Lower leg skin (tissue), 3 donors: ENCODE data around the gene SLC10A7.

Experiments
- POLR2A ChIP-seq, 2 donors: fragments of 450-650 bp; IDR thresholded peaks; one replicate each; pipeline ENCODE4 v1.6.1; 2016 to 2017; ENCODE audit warnings: antibody characterized with exemption in 2 of 2, mild to moderate bottlenecking in 1 of 2, moderate library complexity in 1 of 2
- TF ChIP-seq, protein P1 (sequence below), 3 donors: fragments of 450-650 bp; IDR thresholded peaks; one replicate each; pipeline ENCODE4 v1.5.1; 2016; ENCODE audit warnings: antibody characterized with exemption in 3 of 3, mild to moderate bottlenecking in 3 of 3, moderate library complexity in 2 of 3

DNA sequence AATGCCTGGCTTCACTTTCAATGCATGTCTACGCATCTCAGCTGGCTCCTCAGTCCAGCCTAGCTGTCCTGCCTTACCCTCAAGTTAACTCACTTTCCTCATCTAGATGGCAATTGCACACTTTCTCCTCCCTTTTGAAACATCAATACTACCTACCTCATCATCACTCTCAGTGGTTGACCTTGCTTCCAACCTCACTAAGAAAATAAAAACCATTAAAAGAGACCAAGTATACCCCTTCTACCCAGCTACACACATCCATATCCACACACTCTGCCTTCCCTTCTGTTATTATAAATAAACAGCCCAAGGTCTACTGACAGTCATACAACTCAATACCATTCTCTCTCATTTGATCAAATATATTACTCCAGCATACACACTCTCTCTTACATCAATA lies 21.5 kb downstream of the SLC10A7 start:
- TF ChIP-seq, protein P1, sequence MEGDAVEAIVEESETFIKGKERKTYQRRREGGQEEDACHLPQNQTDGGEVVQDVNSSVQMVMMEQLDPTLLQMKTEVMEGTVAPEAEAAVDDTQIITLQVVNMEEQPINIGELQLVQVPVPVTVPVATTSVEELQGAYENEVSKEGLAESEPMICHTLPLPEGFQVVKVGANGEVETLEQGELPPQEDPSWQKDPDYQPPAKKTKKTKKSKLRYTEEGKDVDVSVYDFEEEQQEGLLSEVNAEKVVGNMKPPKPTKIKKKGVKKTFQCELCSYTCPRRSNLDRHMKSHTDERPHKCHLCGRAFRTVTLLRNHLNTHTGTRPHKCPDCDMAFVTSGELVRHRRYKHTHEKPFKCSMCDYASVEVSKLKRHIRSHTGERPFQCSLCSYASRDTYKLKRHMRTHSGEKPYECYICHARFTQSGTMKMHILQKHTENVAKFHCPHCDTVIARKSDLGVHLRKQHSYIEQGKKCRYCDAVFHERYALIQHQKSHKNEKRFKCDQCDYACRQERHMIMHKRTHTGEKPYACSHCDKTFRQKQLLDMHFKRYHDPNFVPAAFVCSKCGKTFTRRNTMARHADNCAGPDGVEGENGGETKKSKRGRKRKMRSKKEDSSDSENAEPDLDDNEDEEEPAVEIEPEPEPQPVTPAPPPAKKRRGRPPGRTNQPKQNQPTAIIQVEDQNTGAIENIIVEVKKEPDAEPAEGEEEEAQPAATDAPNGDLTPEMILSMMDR (IDR thresholded peaks at IDR 0.05) = no peak
- TF ChIP-seq POLR2A (IDR thresholded peaks at IDR 0.05) = no peak
